DOHH2 (cell line): ENCODE results near the gene PSMC5.
A peak's percentile ranks its signal among the peaks of the same experiment; 100 is the strongest.

Experiments used
- H3F3A ChIP-seq: fragments of 200-600 bp; sonication (generic), shearing (Covaris generic); 2 replicates; pipeline ENCODE4 v1.6.0; 2016; ENCODE audit warnings: antibody characterized with exemption, mild to moderate bottlenecking; ENCODE audit not compliant: control insufficient read depth, insufficient read depth
- H3K27ac ChIP-seq: fragments of 200-600 bp; sonication (generic); 2 replicates; pipeline ENCODE4 v1.5.1; 2014; ENCODE audit warnings: low read depth, mild to moderate bottlenecking, low read length, moderate library complexity
- H3K27me3 ChIP-seq: fragments of 200-600 bp; sonication (generic); 2 replicates; pipeline ENCODE4 v1.6.1; 2014; ENCODE audit warnings: mild to moderate bottlenecking, low read length, mixed read lengths; ENCODE audit not compliant: control insufficient read depth
- H3K36me3 ChIP-seq: fragments of 200-600 bp; sonication (generic); 2 replicates; pipeline ENCODE4 v1.6.1; 2014; ENCODE audit warnings: mild to moderate bottlenecking, low read length, moderate library complexity, mixed read lengths; ENCODE audit not compliant: control insufficient read depth
- H3K4me1 ChIP-seq: fragments of 200-600 bp; sonication (generic); 2 replicates; pipeline ENCODE4 v1.6.1; 2014; ENCODE audit warnings: mild to moderate bottlenecking, low read length, mixed read lengths; ENCODE audit not compliant: control insufficient read depth
- H3K4me2 ChIP-seq: fragments of 200-600 bp; sonication (generic); 2 replicates; pipeline ENCODE4 v1.6.0; 2014; ENCODE audit warnings: mild to moderate bottlenecking, low read length, moderate library complexity
- H3K4me3 ChIP-seq: fragments of 200-600 bp; sonication (generic); 2 replicates; pipeline ENCODE4 v1.5.1; 2014; ENCODE audit warnings: mild to moderate bottlenecking, low read length, mixed read lengths
- H3K79me2 ChIP-seq: fragments of 200-600 bp; sonication (generic); 2 replicates; pipeline ENCODE4 v1.6.1; 2014; ENCODE audit warnings: mild to moderate bottlenecking, low read length, mixed read lengths; ENCODE audit not compliant: control insufficient read depth
- H3K9me2 ChIP-seq: fragments of 200-600 bp; sonication (generic); replicated peaks from 2 replicates; pipeline ENCODE4 v1.6.1; 2014; ENCODE audit warnings: mild to moderate bottlenecking, low read length, mixed read lengths; ENCODE audit not compliant: control insufficient read depth
- H3K9me3 ChIP-seq: fragments of 200-600 bp; sonication (generic); 2 replicates; pipeline ENCODE4 v1.6.1; 2014; ENCODE audit warnings: antibody characterized with exemption, low read length, mixed read lengths; ENCODE audit not compliant: control insufficient read depth, insufficient read depth
- H4K20me1 ChIP-seq: fragments of 200-600 bp; sonication (generic); 2 replicates; pipeline ENCODE4 v1.6.0; 2014; ENCODE audit warnings: low read depth, mild to moderate bottlenecking, antibody characterized with exemption, low read length, moderate library complexity; ENCODE audit not compliant: control insufficient read depth, insufficient read depth
- EZH2phosphoT487 ChIP-seq: fragments of 200-600 bp; sonication (generic); IDR thresholded peaks from 2 replicates; pipeline ENCODE4 v1.6.1; 2017; ENCODE audit warnings: borderline replicate concordance, mild to moderate bottlenecking, antibody characterized with exemption, low read length, moderate library complexity, mixed read lengths
- TF ChIP-seq, protein P1 (sequence below): fragments of 200-600 bp; sonication (generic); IDR thresholded peaks from one replicate; pipeline ENCODE4 v1.5.1; 2014; ENCODE audit warnings: antibody characterized with exemption, mild to moderate bottlenecking, low read depth, low read length; ENCODE audit not compliant: poor library complexity, severe bottlenecking

Gene PSMC5

GRCh38 chr17:63826468-63827001, 696 bp upstream of the PSMC5 start:
- Histone ChIP-seq H3K4me2 (peak overlapping the region; percentile 97), H3K27ac (peak overlapping the region; percentile 72), H3K9me3 (no peaks in the 10 kb centered on the region), H4K20me1 (peaks cover 9% of the 10 kb centered on the region; the same call in 1 of the 2 replicates), H3K9me2 (no peaks in the 10 kb centered on the region), H3F3A (peaks cover 13% of the 10 kb centered on the region; the same call in 1 of the 2 replicates), H3K4me3 (peak overlapping the region; percentile 85), H3K4me1 (peaks cover 38% of the 10 kb centered on the region), H3K79me2 (peaks cover 67% of the 10 kb centered on the region), H3K27me3 (no peaks in the 10 kb centered on the region), H3K36me3 (peaks cover 85% of the 10 kb centered on the region)
- TF ChIP-seq EZH2phosphoT487, result no peak
- TF ChIP-seq, protein P1, sequence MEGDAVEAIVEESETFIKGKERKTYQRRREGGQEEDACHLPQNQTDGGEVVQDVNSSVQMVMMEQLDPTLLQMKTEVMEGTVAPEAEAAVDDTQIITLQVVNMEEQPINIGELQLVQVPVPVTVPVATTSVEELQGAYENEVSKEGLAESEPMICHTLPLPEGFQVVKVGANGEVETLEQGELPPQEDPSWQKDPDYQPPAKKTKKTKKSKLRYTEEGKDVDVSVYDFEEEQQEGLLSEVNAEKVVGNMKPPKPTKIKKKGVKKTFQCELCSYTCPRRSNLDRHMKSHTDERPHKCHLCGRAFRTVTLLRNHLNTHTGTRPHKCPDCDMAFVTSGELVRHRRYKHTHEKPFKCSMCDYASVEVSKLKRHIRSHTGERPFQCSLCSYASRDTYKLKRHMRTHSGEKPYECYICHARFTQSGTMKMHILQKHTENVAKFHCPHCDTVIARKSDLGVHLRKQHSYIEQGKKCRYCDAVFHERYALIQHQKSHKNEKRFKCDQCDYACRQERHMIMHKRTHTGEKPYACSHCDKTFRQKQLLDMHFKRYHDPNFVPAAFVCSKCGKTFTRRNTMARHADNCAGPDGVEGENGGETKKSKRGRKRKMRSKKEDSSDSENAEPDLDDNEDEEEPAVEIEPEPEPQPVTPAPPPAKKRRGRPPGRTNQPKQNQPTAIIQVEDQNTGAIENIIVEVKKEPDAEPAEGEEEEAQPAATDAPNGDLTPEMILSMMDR, result no peak

DNA sequence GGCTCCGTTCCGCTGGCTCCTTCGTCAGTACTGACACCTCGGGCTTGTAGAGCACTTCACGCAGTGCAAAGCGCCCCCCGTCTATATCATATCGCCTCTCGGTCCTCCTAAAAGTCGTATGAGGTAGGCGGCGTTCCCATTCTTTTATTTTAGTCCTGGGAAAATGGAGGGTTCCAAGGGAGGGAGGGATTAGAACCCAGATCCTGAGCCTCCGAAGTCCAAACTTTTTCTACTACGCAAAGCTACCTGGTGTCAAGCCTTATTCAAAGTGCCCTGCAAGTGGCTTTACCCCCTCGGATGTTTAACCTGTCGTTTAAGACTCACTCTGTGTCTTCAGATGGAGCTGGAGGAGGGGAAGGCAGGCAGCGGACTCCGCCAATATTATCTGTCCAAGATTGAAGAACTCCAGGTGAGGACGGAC, 580 bp downstream of the PSMC5 start:
- H3K27me3 ChIP-seq, result no peaks in the 10 kb centered on the region
- H3K36me3 ChIP-seq, result peaks cover 85% of the 10 kb centered on the region
- peak overlapping the region; percentile 97 for H3K4me2 ChIP-seq
- peaks cover 5% of the 10 kb centered on the region; the same call in 1 of the 2 replicates for H3F3A ChIP-seq
- H3K4me3 ChIP-seq, result peak overlapping the region; percentile 85
- TF ChIP-seq, protein P1, result no peak
- TF ChIP-seq EZH2phosphoT487, result no peak
- no peaks in the 10 kb centered on the region for H3K9me2 ChIP-seq
- peak overlapping the region; percentile 72 for H3K27ac ChIP-seq
- peaks cover 60% of the 10 kb centered on the region for H3K79me2 ChIP-seq
- peaks cover 31% of the 10 kb centered on the region for H3K4me1 ChIP-seq
- H4K20me1 ChIP-seq, result peaks cover 7% of the 10 kb centered on the region; the same call in 1 of the 2 replicates
- H3K9me3 ChIP-seq, result no peaks in the 10 kb centered on the region

DNA sequence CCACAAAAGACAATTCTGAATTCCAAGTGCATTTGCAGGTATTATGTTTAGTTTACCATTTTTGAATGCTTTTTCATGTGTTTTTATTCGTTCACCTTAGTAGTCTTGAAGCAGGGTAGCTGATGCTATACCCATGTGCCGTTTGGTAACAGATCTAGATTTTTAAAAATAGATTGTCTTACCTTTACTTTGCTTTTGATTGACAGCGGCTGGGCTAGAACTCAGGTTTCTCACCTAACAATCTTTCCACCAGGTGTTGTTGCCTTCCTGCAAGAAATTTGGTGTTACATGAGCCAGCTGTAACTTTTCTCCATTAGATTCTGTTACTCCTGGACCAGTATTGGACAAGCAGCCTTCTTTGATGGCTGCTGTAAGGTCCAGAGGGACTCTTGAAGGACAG, 1.7 kb downstream of the PSMC5 start:
- no peak for TF ChIP-seq EZH2phosphoT487
- TF ChIP-seq, protein P1, result no peak
- Histone ChIP-seq H3K79me2 (peaks cover 60% of the 10 kb centered on the region), H3K27ac (no peak overlapping the region), H3K36me3 (peaks cover 88% of the 10 kb centered on the region), H3F3A (0 out of 2 replicates have a peak, but pooled peaks cover 3% of the 10 kb centered on the region), H3K9me2 (no peaks in the 10 kb centered on the region), H3K4me2 (peak overlapping the region; percentile 97), H4K20me1 (peaks cover 7% of the 10 kb centered on the region; the same call in 1 of the 2 replicates), H3K9me3 (no peaks in the 10 kb centered on the region), H3K4me3 (peak overlapping the region; percentile 85), H3K4me1 (peaks cover 31% of the 10 kb centered on the region), H3K27me3 (no peaks in the 10 kb centered on the region)
